ENCODE measurements around the gene MBOAT2. TPM values are rescaled to one million over a fixed set of nuclear protein-coding genes. Genes with fewer than 3 reads are reported as not detected.

MBOAT2 gene
- polyA plus RNA-seq, 1 donor from 2014 or later: 205 TPM

- no peaks in the 10 kb centered on the region for H3K36me3 ChIP-seq (ENCODE audit: insufficient read depth, low read length)
- no peak overlapping the region for H3K9ac ChIP-seq (ENCODE audit: low read length)
- no peaks in the 10 kb centered on the region for H3F3A ChIP-seq (ENCODE audit: insufficient read depth, low read length, poor library complexity, severe bottlenecking)
- no peaks in the 10 kb centered on the region for H3K9me2 ChIP-seq (ENCODE audit: insufficient read depth, low read length)
- no peaks in the 10 kb centered on the region for H3K27me3 ChIP-seq (ENCODE audit: insufficient read depth, low read depth, low read length)
- H4K20me1 ChIP-seq (ENCODE audit: insufficient read depth): no peaks in the 10 kb centered on the region
- no peak overlapping the region for H3K4me3 ChIP-seq (ENCODE audit: low read length)
- H3K4me2 ChIP-seq (ENCODE audit: low read length): no peak overlapping the region
- H2AFZ ChIP-seq (ENCODE audit: low read depth, low read length): no peak overlapping the region
- TF ChIP-seq TAF1 (IDR thresholded peaks at IDR 0.05; ENCODE audit: low read depth): no peak
- no peak for TF ChIP-seq POLR2AphosphoS5 (IDR thresholded peaks at IDR 0.05)
- TF ChIP-seq RAD21 (conservative IDR thresholded peaks at IDR 0.05): no peak
- no peak for TF ChIP-seq CTCF (IDR thresholded peaks at IDR 0.05; ENCODE audit: poor library complexity, severe bottlenecking)
- no peak for TF ChIP-seq SMC3 (conservative IDR thresholded peaks at IDR 0.05; ENCODE audit: poor library complexity)
- no peak for TF ChIP-seq MXI1 (conservative IDR thresholded peaks at IDR 0.05; ENCODE audit: poor library complexity, severe bottlenecking)
- no peak for TF ChIP-seq EZH2 (IDR thresholded peaks at IDR 0.05; ENCODE audit: borderline replicate concordance, insufficient read depth, low read length, poor library complexity, severe bottlenecking)
- no peak for TF ChIP-seq EP300 (conservative IDR thresholded peaks at IDR 0.05; ENCODE audit: poor library complexity, severe bottlenecking)
- no peak for TF ChIP-seq REST (IDR thresholded peaks at IDR 0.05; ENCODE audit: borderline replicate concordance)
- H3K27ac ChIP-seq (ENCODE audit: low read length): no peak overlapping the region
- no peaks in the 10 kb centered on the region for H3K9me3 ChIP-seq (ENCODE audit: low read length)
- no peaks in the 10 kb centered on the region for H3K79me2 ChIP-seq (replicated peaks; ENCODE audit: insufficient read depth, low read length)
These were observed 110.0 kb downstream of the MBOAT2 start for GRCh38 chr2:8893474-8893873.

- H3F3A ChIP-seq (ENCODE audit: insufficient read depth, low read length, poor library complexity, severe bottlenecking): no peaks in the 10 kb centered on the region
- no peak overlapping the region for H3K27ac ChIP-seq (ENCODE audit: low read length)
- H2AFZ ChIP-seq (ENCODE audit: low read depth, low read length): no peak overlapping the region
- H3K4me3 ChIP-seq (ENCODE audit: low read length): no peak overlapping the region
- H3K79me2 ChIP-seq (replicated peaks; ENCODE audit: insufficient read depth, low read length): no peaks in the 10 kb centered on the region
- TF ChIP-seq TAF1 (IDR thresholded peaks at IDR 0.05; ENCODE audit: low read depth) (no peak), SMC3 (conservative IDR thresholded peaks at IDR 0.05; ENCODE audit: poor library complexity) (no peak), REST (IDR thresholded peaks at IDR 0.05; ENCODE audit: borderline replicate concordance) (no peak), EZH2 (IDR thresholded peaks at IDR 0.05; ENCODE audit: borderline replicate concordance, insufficient read depth, low read length, poor library complexity, severe bottlenecking) (no peak), POLR2AphosphoS5 (IDR thresholded peaks at IDR 0.05) (no peak), MXI1 (conservative IDR thresholded peaks at IDR 0.05; ENCODE audit: poor library complexity, severe bottlenecking) (no peak), RAD21 (conservative IDR thresholded peaks at IDR 0.05) (no peak), EP300 (conservative IDR thresholded peaks at IDR 0.05; ENCODE audit: poor library complexity, severe bottlenecking) (no peak), CTCF (IDR thresholded peaks at IDR 0.05; ENCODE audit: poor library complexity, severe bottlenecking) (no peak)
- no peaks in the 10 kb centered on the region for H3K9me3 ChIP-seq (ENCODE audit: low read length)
- H4K20me1 ChIP-seq (ENCODE audit: insufficient read depth): no peaks in the 10 kb centered on the region
- H3K36me3 ChIP-seq (ENCODE audit: insufficient read depth, low read length): no peaks in the 10 kb centered on the region
- H3K4me2 ChIP-seq (ENCODE audit: low read length): no peak overlapping the region
- no peak overlapping the region for H3K9ac ChIP-seq (ENCODE audit: low read length)
- H3K27me3 ChIP-seq (ENCODE audit: insufficient read depth, low read depth, low read length): no peaks in the 10 kb centered on the region
- no peaks in the 10 kb centered on the region for H3K9me2 ChIP-seq (ENCODE audit: insufficient read depth, low read length)
These were observed 111.4 kb downstream of the MBOAT2 start for GRCh38 chr2:8892111-8892510.
